ENCODE measurements around the gene TMC7.

- no peak for TF ChIP-seq STAT1 (IDR thresholded peaks at IDR 0.05; ENCODE audit: unreplicated experiment)
- TF ChIP-seq EZH2 (IDR thresholded peaks at IDR 0.05; ENCODE audit: low read depth, unreplicated experiment), result no peak
- TF ChIP-seq EZH2phosphoT487 (IDR thresholded peaks at IDR 0.05; ENCODE audit: unreplicated experiment), result no peak
- TF ChIP-seq CTCF (conservative IDR thresholded peaks at IDR 0.05; ENCODE audit: low read depth in 2 of 2), result no peak
- no peak for TF ChIP-seq POLR2AphosphoS5 (IDR thresholded peaks at IDR 0.05; ENCODE audit: low read depth)
- no peak for TF ChIP-seq REST (IDR thresholded peaks at IDR 0.05; ENCODE audit: unreplicated experiment)
- TF ChIP-seq CREB1 (CRISPR knock-in tag; IDR thresholded peaks at IDR 0.05; ENCODE audit: low read depth), result no peak
- no peak for TF ChIP-seq ZNF462 (CRISPR knock-in tag; IDR thresholded peaks at IDR 0.05)
- TF ChIP-seq ETS1 (IDR thresholded peaks at IDR 0.05), result no peak
Measured at GRCh38 chr16:18937390-18937789, 46.3 kb upstream of the TMC7 start.

Data from GM23338 (cell line).